Adipose tissue (tissue), 3 donors: ENCODE data around the gene MYT1. TPM values are rescaled to one million over a fixed set of nuclear protein-coding genes. Genes with fewer than 3 reads are reported as not detected.
"Not testable (repeated sequence)": the region's sequence is repeated elsewhere in the genome, so short reads cannot be mapped to it uniquely, and the experiment has no call there.

Experiments
- H3K27ac ChIP-seq: one replicate; pipeline ENCODE4 v1.5.1; 2013; ENCODE audit warnings: low read depth, low read length
- WGBS, 3 donors: extraction: QIAGEN DNeasy Blood & Tissue Kit; methylation state at CpG; one replicate each; pipeline ENCODE4 v1.1.7; 2013; 5-methylcytosine and 5-hydroxymethylcytosine counted together
- polyA plus RNA-seq, 3 donors: library from polyadenylated mRNA; stranded (reverse); fragments of 200-250 nt; gene quantifications; one replicate each; pipeline ENCODE4 v1.2.3, GENCODE V29; 2013
- donor health status: healthy with polysubstance abuse.
- donor health status: Bipolar disorder and iron deficiency.
- donor health status: healthy.

MYT1 gene
- polyA plus RNA-seq, 3 donors: 0.25 TPM; not detected in 2

- H3K27ac ChIP-seq: no peak overlapping the region
- WGBS, 3 donors: 79 to 84% (median 83%) methylated on average over 7 of the region's 7 CpGs
Observed at GRCh38 chr20:64180673-64181072, 16.4 kb downstream of the MYT1 start.

- H3K27ac ChIP-seq: no peak overlapping the region
- WGBS, 3 donors: 81 to 90% (median 87%) methylated on average over 5 of the region's 5 CpGs
Observed at GRCh38 chr20:64181391-64181790, 17.1 kb downstream of the MYT1 start.

- WGBS, 3 donors: 78 to 86% (median 85%) methylated on average over 16 of the region's 16 CpGs
- no peak overlapping the region for H3K27ac ChIP-seq
Observed at GRCh38 chr20:64182146-64182865, 18.1 kb downstream of the MYT1 start.

GRCh38 chr20:64183313-64183712 is 19.1 kb downstream of the MYT1 start:
- 77 to 86% (median 83%) methylated on average over 2 of the region's 2 CpGs for WGBS, 3 donors
- H3K27ac ChIP-seq: no peak overlapping the region

GRCh38 chr20:64184795-64185194 is 20.5 kb downstream of the MYT1 start:
- WGBS, 3 donors: 85 to 88% (median 86%) methylated on average over 12 of the region's 12 CpGs
- H3K27ac ChIP-seq: no peak overlapping the region

GRCh38 chr20:64185276-64185900 is 21.1 kb downstream of the MYT1 start:
- no peak overlapping the region for H3K27ac ChIP-seq
- WGBS, 3 donors: 78 to 87% (median 80%) methylated on average over 9 of the region's 9 CpGs

GRCh38 chr20:64186071-64186598 is 21.9 kb downstream of the MYT1 start:
- no peak overlapping the region for H3K27ac ChIP-seq
- WGBS, 3 donors: 89 to 95% (median 93%) methylated on average over 13 of the region's 13 CpGs

GRCh38 chr20:64187213-64187612 is 23.0 kb downstream of the MYT1 start:
- 93 to 97% (median 96%) methylated on average over 24 of the region's 24 CpGs for WGBS, 3 donors
- H3K27ac ChIP-seq: not testable (repeated sequence)

- H3K27ac ChIP-seq: no peak overlapping the region
- WGBS, 3 donors: 84 to 92% (median 86%) methylated on average over 4 of the region's 4 CpGs
Observed at GRCh38 chr20:64188091-64188490, 23.8 kb downstream of the MYT1 start.

- WGBS, 3 donors: 35 to 57% (median 52%) methylated on average over 21 of the region's 21 CpGs
- no peak overlapping the region for H3K27ac ChIP-seq
Observed at GRCh38 chr20:64188682-64189529, 24.7 kb downstream of the MYT1 start.

- H3K27ac ChIP-seq: no peak overlapping the region
- 20 to 51% (median 42%) methylated on average over 5 of the region's 5 CpGs for WGBS, 3 donors
Observed at GRCh38 chr20:64189530-64189966, 25.3 kb downstream of the MYT1 start.

GRCh38 chr20:64189986-64190385 is 25.7 kb downstream of the MYT1 start:
- no peak overlapping the region for H3K27ac ChIP-seq
- 46 to 75% (median 71%) methylated on average over 8 of the region's 8 CpGs for WGBS, 3 donors

- no peak overlapping the region for H3K27ac ChIP-seq
- WGBS, 3 donors: 71 to 85% (median 82%) methylated on average over 4 of the region's 4 CpGs
Observed at GRCh38 chr20:64191002-64191401, 26.8 kb downstream of the MYT1 start.

- WGBS, 3 donors: 34 to 43% (median 42%) methylated on average over 9 of the region's 9 CpGs
- H3K27ac ChIP-seq: no peak overlapping the region
Observed at GRCh38 chr20:64192406-64192805, 28.2 kb downstream of the MYT1 start.

GRCh38 chr20:64193058-64193457 is 28.8 kb downstream of the MYT1 start:
- no peak overlapping the region for H3K27ac ChIP-seq
- WGBS, 3 donors: 59 to 69% (median 59%) methylated on average over 3 of the region's 3 CpGs

- H3K27ac ChIP-seq: no peak overlapping the region
Observed at GRCh38 chr20:64194269-64194668, 30.0 kb downstream of the MYT1 start.

GRCh38 chr20:64196309-64196708 is 32.1 kb downstream of the MYT1 start:
- 65 to 88% (median 82%) methylated on average over 15 of the region's 15 CpGs for WGBS, 3 donors
- H3K27ac ChIP-seq: no peak overlapping the region

GRCh38 chr20:64196847-64197306 is 32.6 kb downstream of the MYT1 start:
- 70 to 82% (median 80%) methylated on average over 11 of the region's 11 CpGs for WGBS, 3 donors
- no peak overlapping the region for H3K27ac ChIP-seq

GRCh38 chr20:64198347-64198746 is 34.1 kb downstream of the MYT1 start:
- H3K27ac ChIP-seq: no peak overlapping the region
- WGBS, 3 donors: 74 to 88% (median 87%) methylated on average over 9 of the region's 9 CpGs
